HL-60 (cell line): ENCODE data around the gene DACH2.

ENCODE experiments used
- GABPA ChIP-seq: IDR thresholded peaks from 2 replicates; pipeline ENCODE4 v1.6.1; 2012; ENCODE audit warnings: low read depth
- POLR2AphosphoS5 ChIP-seq: IDR thresholded peaks from 2 replicates; pipeline ENCODE4 v1.6.1; 2012; ENCODE audit warnings: low read depth
- TF ChIP-seq, protein P1 (sequence below): IDR thresholded peaks from 2 replicates; pipeline ENCODE4 v1.6.1; 2012; ENCODE audit warnings: low read depth; ENCODE audit not compliant: insufficient replicate concordance
- TF ChIP-seq, protein P2 (sequence below): IDR thresholded peaks from one replicate; pipeline ENCODE4 v1.5.1; 2011; ENCODE audit warnings: low read length, control low read depth, inconsistent platforms; ENCODE audit not compliant: insufficient read depth

DNA sequence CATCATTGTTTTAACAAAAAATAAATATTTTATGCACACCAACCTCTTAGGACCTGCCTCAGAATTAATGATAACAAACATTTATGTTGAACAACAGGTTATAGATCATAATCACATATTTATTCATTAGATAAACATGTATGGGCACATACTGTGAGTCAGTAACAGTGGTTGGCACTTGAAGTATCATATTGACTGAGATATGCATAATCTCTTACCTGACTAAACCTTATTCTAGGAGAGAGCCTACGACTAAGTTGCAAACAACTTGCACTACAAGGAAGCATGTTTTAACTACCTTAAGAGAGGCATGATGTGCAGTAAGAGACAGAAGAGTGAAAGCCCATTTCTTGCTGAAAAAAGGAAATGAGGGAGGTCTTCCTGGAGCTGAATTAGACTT, 6.5 kb upstream of the DACH2 start:
- TF ChIP-seq, protein P1, sequence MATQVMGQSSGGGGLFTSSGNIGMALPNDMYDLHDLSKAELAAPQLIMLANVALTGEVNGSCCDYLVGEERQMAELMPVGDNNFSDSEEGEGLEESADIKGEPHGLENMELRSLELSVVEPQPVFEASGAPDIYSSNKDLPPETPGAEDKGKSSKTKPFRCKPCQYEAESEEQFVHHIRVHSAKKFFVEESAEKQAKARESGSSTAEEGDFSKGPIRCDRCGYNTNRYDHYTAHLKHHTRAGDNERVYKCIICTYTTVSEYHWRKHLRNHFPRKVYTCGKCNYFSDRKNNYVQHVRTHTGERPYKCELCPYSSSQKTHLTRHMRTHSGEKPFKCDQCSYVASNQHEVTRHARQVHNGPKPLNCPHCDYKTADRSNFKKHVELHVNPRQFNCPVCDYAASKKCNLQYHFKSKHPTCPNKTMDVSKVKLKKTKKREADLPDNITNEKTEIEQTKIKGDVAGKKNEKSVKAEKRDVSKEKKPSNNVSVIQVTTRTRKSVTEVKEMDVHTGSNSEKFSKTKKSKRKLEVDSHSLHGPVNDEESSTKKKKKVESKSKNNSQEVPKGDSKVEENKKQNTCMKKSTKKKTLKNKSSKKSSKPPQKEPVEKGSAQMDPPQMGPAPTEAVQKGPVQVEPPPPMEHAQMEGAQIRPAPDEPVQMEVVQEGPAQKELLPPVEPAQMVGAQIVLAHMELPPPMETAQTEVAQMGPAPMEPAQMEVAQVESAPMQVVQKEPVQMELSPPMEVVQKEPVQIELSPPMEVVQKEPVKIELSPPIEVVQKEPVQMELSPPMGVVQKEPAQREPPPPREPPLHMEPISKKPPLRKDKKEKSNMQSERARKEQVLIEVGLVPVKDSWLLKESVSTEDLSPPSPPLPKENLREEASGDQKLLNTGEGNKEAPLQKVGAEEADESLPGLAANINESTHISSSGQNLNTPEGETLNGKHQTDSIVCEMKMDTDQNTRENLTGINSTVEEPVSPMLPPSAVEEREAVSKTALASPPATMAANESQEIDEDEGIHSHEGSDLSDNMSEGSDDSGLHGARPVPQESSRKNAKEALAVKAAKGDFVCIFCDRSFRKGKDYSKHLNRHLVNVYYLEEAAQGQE: no peak
- TF ChIP-seq POLR2AphosphoS5 (no peak), GABPA (no peak)
- TF ChIP-seq, protein P2, sequence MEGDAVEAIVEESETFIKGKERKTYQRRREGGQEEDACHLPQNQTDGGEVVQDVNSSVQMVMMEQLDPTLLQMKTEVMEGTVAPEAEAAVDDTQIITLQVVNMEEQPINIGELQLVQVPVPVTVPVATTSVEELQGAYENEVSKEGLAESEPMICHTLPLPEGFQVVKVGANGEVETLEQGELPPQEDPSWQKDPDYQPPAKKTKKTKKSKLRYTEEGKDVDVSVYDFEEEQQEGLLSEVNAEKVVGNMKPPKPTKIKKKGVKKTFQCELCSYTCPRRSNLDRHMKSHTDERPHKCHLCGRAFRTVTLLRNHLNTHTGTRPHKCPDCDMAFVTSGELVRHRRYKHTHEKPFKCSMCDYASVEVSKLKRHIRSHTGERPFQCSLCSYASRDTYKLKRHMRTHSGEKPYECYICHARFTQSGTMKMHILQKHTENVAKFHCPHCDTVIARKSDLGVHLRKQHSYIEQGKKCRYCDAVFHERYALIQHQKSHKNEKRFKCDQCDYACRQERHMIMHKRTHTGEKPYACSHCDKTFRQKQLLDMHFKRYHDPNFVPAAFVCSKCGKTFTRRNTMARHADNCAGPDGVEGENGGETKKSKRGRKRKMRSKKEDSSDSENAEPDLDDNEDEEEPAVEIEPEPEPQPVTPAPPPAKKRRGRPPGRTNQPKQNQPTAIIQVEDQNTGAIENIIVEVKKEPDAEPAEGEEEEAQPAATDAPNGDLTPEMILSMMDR: no peak
